Kidney capillary endothelial cell (primary cell): Measurements from ENCODE around the gene IZUMO4.

Source experiments
- DNase-seq: peaks from one replicate; pipeline ENCODE4 v3.0.0-alpha.2; 2018; ENCODE audit warnings: low spot score

Gene IZUMO4

GRCh38 chr19:2096480-2097202 lies at the start of gene IZUMO4:
Gene IZUMO4, plus strand, starts transcription at chr19:2096915. Its CDS starts 31 bp downstream, at chr19:2096946.
- peak; percentile 98 for DNase-seq

- DNase-seq: no peak
These were observed 49.7 kb upstream of the IZUMO4 start for GRCh38 chr19:2047076-2047448.

GRCh38 chr19:2047449-2048103 lies 49.1 kb upstream of the IZUMO4 start:
- peak; percentile 65 for DNase-seq

GRCh38 chr19:2048104-2048958 lies 48.4 kb upstream of the IZUMO4 start:
- DNase-seq: no peak

GRCh38 chr19:2048959-2049740 lies 47.6 kb upstream of the IZUMO4 start:
- no peak for DNase-seq

- DNase-seq: no peak
These were observed 46.9 kb upstream of the IZUMO4 start for GRCh38 chr19:2049741-2050348.

- no peak for DNase-seq
These were observed 46.2 kb upstream of the IZUMO4 start for GRCh38 chr19:2050349-2050990.

GRCh38 chr19:2050991-2051772 lies 45.5 kb upstream of the IZUMO4 start, which contains the start of gene MKNK2:
Gene MKNK2, minus strand, starts transcription at chr19:2051244. Its CDS starts 393 bp downstream, at chr19:2050851.
- DNase-seq: peak; percentile 86

- no peak for DNase-seq
These were observed 44.7 kb upstream of the IZUMO4 start for GRCh38 chr19:2051773-2052704.

- no peak for DNase-seq
These were observed 42.9 kb upstream of the IZUMO4 start for GRCh38 chr19:2053601-2054389.

- DNase-seq: no peak
These were observed 42.0 kb upstream of the IZUMO4 start for GRCh38 chr19:2054763-2055162.

GRCh38 chr19:2055931-2056836 lies 40.5 kb upstream of the IZUMO4 start:
- no peak for DNase-seq

GRCh38 chr19:2056837-2057192 lies 39.9 kb upstream of the IZUMO4 start:
- DNase-seq: no peak

- no peak for DNase-seq
These were observed 38.9 kb upstream of the IZUMO4 start for GRCh38 chr19:2057484-2058469.

GRCh38 chr19:2058570-2059421 lies 37.9 kb upstream of the IZUMO4 start:
- DNase-seq: no peak
